Measurements from ENCODE around the gene ALPK3.

Gene ALPK3

GRCh38 chr15:84898761-84899160, 81.6 kb downstream of the ALPK3 start:
- no peak for DNase-seq

- no peak for DNase-seq
Measured at GRCh38 chr15:84899750-84900149, 82.6 kb downstream of the ALPK3 start.

- no peak for DNase-seq
Measured at GRCh38 chr15:84901540-84901939, 84.4 kb downstream of the ALPK3 start.

- DNase-seq: no peak
Measured at GRCh38 chr15:84903751-84904150, 86.6 kb downstream of the ALPK3 start.

- no peak for DNase-seq
Measured at GRCh38 chr15:84904419-84904818, 87.3 kb downstream of the ALPK3 start.

GRCh38 chr15:84905016-84905916, 88.1 kb downstream of the ALPK3 start:
- DNase-seq: no peak

- DNase-seq: no peak
Measured at GRCh38 chr15:84907731-84908130, 90.6 kb downstream of the ALPK3 start.

GRCh38 chr15:84908564-84908963, 91.4 kb downstream of the ALPK3 start:
- no peak for DNase-seq

- DNase-seq: no peak
Measured at GRCh38 chr15:84909029-84909428, 91.9 kb downstream of the ALPK3 start.

- DNase-seq: no peak
Measured at GRCh38 chr15:84909782-84910181, 92.6 kb downstream of the ALPK3 start.

GRCh38 chr15:84910928-84911623, 93.9 kb downstream of the ALPK3 start:
- no peak for DNase-seq

GRCh38 chr15:84911879-84912660, 94.9 kb downstream of the ALPK3 start:
- no peak for DNase-seq

- no peak for DNase-seq
Measured at GRCh38 chr15:84913360-84913723, 96.2 kb downstream of the ALPK3 start.

GRCh38 chr15:84914351-84914750, 97.2 kb downstream of the ALPK3 start:
- DNase-seq: no peak

GRCh38 chr15:84914909-84915605, 97.9 kb downstream of the ALPK3 start:
- peak; percentile 31 for DNase-seq

GRCh38 chr15:84915606-84915958, 98.4 kb downstream of the ALPK3 start:
- no peak for DNase-seq

- DNase-seq: no peak
Measured at GRCh38 chr15:84917452-84917851, 100.3 kb downstream of the ALPK3 start.

GRCh38 chr15:84919106-84919667, 102.0 kb downstream of the ALPK3 start:
- DNase-seq: no peak

- no peak for DNase-seq
Measured at GRCh38 chr15:84921121-84921520, 104.0 kb downstream of the ALPK3 start.

- no peak for DNase-seq
Measured at GRCh38 chr15:84922530-84922929, 105.4 kb downstream of the ALPK3 start.
